ENCODE measurements around the gene ALS2CL. TPM values are rescaled to one million over a fixed set of nuclear protein-coding genes. Genes with fewer than 3 reads are reported as not detected.

ALS2CL gene
- total RNA-seq, 1 experiment from 2014 or later, result 16.4 TPM

DNA sequence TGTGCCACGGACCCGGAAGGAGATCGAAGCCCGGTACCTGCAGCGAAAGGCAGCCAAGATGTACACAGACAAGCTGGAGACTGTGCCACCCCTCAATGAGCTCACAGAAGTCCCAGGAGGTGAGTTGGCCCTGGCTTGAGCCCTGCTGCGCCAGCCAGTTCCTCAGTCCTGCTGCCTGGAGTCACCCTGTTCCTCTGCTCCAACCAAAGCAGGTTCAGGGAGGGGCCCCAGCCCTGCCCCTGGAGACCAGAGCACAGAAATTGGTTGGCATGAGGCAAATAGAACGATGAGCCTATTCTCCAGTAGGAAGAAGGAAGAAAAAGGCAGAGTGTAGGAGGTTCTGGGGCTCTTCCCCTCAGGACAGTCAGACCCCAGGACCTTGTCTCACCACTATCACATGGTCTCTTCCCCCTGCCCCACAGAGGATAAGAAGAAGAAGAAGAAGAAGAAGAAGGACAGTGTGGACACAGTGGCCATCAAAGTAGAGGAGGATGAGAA, 15.7 kb upstream of the ALS2CL start:
- Histone ChIP-seq H3K4me2 (ENCODE audit: low read length) (no peak overlapping the region), H3K27me3 (ENCODE audit: insufficient read depth, low read length) (no peaks in the 10 kb centered on the region), H3K9ac (ENCODE audit: low read length) (no peak overlapping the region), H3K79me2 (ENCODE audit: insufficient read depth, low read length) (no peaks in the 10 kb centered on the region), H3K36me3 (ENCODE audit: control insufficient read depth in 1 of 2, insufficient read depth in 2 of 2, low read length in 2 of 2) (no peaks in the 10 kb centered on the region), H3K4me1 (ENCODE audit: control insufficient read depth in 1 of 2, insufficient read depth in 2 of 2, low read length in 2 of 2) (peaks cover 7 to 15% of the 10 kb centered on the region in 2 experiments; a peak in 3 of 4 replicates), H2AFZ (ENCODE audit: low read depth, low read length, poor library complexity, severe bottlenecking) (no peak overlapping the region), H3K27ac (ENCODE audit: low read depth, low read length) (no peak overlapping the region), H3K9me3 (ENCODE audit: control insufficient read depth in 1 of 2, insufficient read depth in 1 of 2, low read depth in 1 of 2, low read length in 2 of 2) (no peaks in the 10 kb centered on the region), H3K4me3 (replicated peaks in 1 of 2; ENCODE audit: low read depth in 1 of 2, low read length in 2 of 2) (no peak overlapping the region), H3K9me2 (ENCODE audit: insufficient read depth) (no peaks in the 10 kb centered on the region), H4K20me1 (ENCODE audit: insufficient read depth) (no peaks in the 10 kb centered on the region)
- no peak for DNase-seq (ENCODE audit: low read depth, low spot score)
- no TSS peak for BruUV-seq (replicated peaks)
- TF ChIP-seq YY1 (IDR thresholded peaks at IDR 0.05; ENCODE audit: extremely low read depth, insufficient replicate concordance, low read depth, low read length) (no peak), FOSL1 (IDR thresholded peaks at IDR 0.05; ENCODE audit: low read depth) (no peak), SRF (IDR thresholded peaks at IDR 0.05; ENCODE audit: low read depth) (no peak), EZH2 (IDR thresholded peaks at IDR 0.05) (no peak), RAD21 (IDR thresholded peaks at IDR 0.05; ENCODE audit: low read depth) (no peak), EGR1 (IDR thresholded peaks at IDR 0.05; ENCODE audit: low read depth) (no peak), CEBPB (IDR thresholded peaks at IDR 0.05; ENCODE audit: low read depth) (no peak), TCF7L2 (IDR thresholded peaks at IDR 0.05; ENCODE audit: borderline replicate concordance, extremely low read depth, insufficient read depth, insufficient read length) (no peak), SP1 (IDR thresholded peaks at IDR 0.05; ENCODE audit: low read depth) (no peak), POLR2AphosphoS5 (IDR thresholded peaks at IDR 0.05; ENCODE audit: low read depth, low read length) (no peak), ELF1 (IDR thresholded peaks at IDR 0.05; ENCODE audit: borderline replicate concordance, low read depth) (no peak), SIN3A (IDR thresholded peaks at IDR 0.05; ENCODE audit: low read depth) (no peak), ZNF274 (IDR thresholded peaks at IDR 0.05; ENCODE audit: low read depth, low read length) (no peak), JUND (IDR thresholded peaks at IDR 0.05) (no peak)
- TF ChIP-seq, protein P1, sequence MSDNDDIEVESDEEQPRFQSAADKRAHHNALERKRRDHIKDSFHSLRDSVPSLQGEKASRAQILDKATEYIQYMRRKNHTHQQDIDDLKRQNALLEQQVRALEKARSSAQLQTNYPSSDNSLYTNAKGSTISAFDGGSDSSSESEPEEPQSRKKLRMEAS (IDR thresholded peaks at IDR 0.05), result no peak
- TF ChIP-seq, protein P2, sequence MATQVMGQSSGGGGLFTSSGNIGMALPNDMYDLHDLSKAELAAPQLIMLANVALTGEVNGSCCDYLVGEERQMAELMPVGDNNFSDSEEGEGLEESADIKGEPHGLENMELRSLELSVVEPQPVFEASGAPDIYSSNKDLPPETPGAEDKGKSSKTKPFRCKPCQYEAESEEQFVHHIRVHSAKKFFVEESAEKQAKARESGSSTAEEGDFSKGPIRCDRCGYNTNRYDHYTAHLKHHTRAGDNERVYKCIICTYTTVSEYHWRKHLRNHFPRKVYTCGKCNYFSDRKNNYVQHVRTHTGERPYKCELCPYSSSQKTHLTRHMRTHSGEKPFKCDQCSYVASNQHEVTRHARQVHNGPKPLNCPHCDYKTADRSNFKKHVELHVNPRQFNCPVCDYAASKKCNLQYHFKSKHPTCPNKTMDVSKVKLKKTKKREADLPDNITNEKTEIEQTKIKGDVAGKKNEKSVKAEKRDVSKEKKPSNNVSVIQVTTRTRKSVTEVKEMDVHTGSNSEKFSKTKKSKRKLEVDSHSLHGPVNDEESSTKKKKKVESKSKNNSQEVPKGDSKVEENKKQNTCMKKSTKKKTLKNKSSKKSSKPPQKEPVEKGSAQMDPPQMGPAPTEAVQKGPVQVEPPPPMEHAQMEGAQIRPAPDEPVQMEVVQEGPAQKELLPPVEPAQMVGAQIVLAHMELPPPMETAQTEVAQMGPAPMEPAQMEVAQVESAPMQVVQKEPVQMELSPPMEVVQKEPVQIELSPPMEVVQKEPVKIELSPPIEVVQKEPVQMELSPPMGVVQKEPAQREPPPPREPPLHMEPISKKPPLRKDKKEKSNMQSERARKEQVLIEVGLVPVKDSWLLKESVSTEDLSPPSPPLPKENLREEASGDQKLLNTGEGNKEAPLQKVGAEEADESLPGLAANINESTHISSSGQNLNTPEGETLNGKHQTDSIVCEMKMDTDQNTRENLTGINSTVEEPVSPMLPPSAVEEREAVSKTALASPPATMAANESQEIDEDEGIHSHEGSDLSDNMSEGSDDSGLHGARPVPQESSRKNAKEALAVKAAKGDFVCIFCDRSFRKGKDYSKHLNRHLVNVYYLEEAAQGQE (IDR thresholded peaks at IDR 0.05; ENCODE audit: low read depth), result no peak
- TF ChIP-seq, protein P3, sequence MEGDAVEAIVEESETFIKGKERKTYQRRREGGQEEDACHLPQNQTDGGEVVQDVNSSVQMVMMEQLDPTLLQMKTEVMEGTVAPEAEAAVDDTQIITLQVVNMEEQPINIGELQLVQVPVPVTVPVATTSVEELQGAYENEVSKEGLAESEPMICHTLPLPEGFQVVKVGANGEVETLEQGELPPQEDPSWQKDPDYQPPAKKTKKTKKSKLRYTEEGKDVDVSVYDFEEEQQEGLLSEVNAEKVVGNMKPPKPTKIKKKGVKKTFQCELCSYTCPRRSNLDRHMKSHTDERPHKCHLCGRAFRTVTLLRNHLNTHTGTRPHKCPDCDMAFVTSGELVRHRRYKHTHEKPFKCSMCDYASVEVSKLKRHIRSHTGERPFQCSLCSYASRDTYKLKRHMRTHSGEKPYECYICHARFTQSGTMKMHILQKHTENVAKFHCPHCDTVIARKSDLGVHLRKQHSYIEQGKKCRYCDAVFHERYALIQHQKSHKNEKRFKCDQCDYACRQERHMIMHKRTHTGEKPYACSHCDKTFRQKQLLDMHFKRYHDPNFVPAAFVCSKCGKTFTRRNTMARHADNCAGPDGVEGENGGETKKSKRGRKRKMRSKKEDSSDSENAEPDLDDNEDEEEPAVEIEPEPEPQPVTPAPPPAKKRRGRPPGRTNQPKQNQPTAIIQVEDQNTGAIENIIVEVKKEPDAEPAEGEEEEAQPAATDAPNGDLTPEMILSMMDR (IDR thresholded peaks at IDR 0.05 in 2 of 3, conservative IDR thresholded peaks at IDR 0.05 in 1 of 3; ENCODE audit: borderline replicate concordance in 1 of 3, insufficient read depth in 1 of 3, low read depth in 2 of 3, low read length in 2 of 3), result no peak
- ATAC-seq, result no peak
- intact Hi-C loops (cut with micrococcal nuclease), result loop anchor here (10.0 kb wide), 1 partner anchor 1076 kb away; the partner anchor contains the start of gene SMARCC1
- RAD21 ChIA-PET (ENCODE audit: low non-redundant PET in 1 of 2, low total read pairs in 2 of 2, uncharacterized antibody in 2 of 2, unreplicated experiment in 2 of 2), result interaction anchor here in 1 of 2 experiments (0.5 kb wide), 1 partner anchor 662 kb away, joined by 3 read pairs; no protein-coding TSS in a partner anchor
- CTCF ChIA-PET, result interaction anchor here (1.0 to 2.1 kb wide), 2 partner anchors 186 to 200 kb away, joined by 3 to 11 read pairs; no protein-coding TSS in a partner anchor
- POLR2A ChIA-PET, result no interaction called here

Data from HCT116 (cell line).